Type B pancreatic cell (in vitro differentiated cells): Measurements from ENCODE around the gene ARVCF. TPM values are rescaled to one million over a fixed set of nuclear protein-coding genes. Genes with fewer than 3 reads are reported as not detected.

Source experiments
- DNase-seq: peaks from one replicate; pipeline ENCODE4 v3.0.0; 2021; ENCODE audit warnings: mixed read lengths; ENCODE audit not compliant: unreplicated experiment; ENCODE audit errors: extremely low spot score
- H3K27ac Mint-ChIP-seq: 2 replicates; pipeline ENCODE4 v1.8.0; 2021; ENCODE audit warnings: mild to moderate bottlenecking, mixed read lengths
- H3K27me3 Mint-ChIP-seq: 2 replicates; pipeline ENCODE4 v1.8.0; 2021; ENCODE audit warnings: mixed read lengths
- H3K36me3 Mint-ChIP-seq: 2 replicates; pipeline ENCODE4 v1.8.0; 2021; ENCODE audit warnings: mixed read lengths
- H3K4me1 Mint-ChIP-seq: one replicate; pipeline ENCODE4 v1.8.0; 2021; ENCODE audit warnings: mixed read lengths; ENCODE audit not compliant: unreplicated experiment
- H3K4me3 Mint-ChIP-seq: 2 replicates; pipeline ENCODE4 v1.8.0; 2021; ENCODE audit warnings: mild to moderate bottlenecking, mixed read lengths
- H3K9me3 Mint-ChIP-seq: 2 replicates; pipeline ENCODE4 v1.8.0; 2021; ENCODE audit warnings: mixed read lengths
- total RNA-seq: library from RNA; stranded (reverse); gene quantifications from 2 replicates; pipeline ENCODE4 v1.2.1, GENCODE V29; 2021; ENCODE audit warnings: low replicate concordance
- TF ChIP-seq, protein P1 (sequence below): fragments of 200-600 bp; sonication (generic); conservative IDR thresholded peaks from 2 replicates; pipeline ENCODE4 v1.5.0; 2021; ENCODE audit warnings: antibody characterized with exemption, mild to moderate bottlenecking

ARVCF gene
- total RNA-seq, 1 donor from 2014 or later, result 55.3 TPM

GRCh38 chr22:20031732-20032406, 15.2 kb upstream of the ARVCF start:
- H3K27ac Mint-ChIP-seq, result no peak overlapping the region
- no peaks in the 10 kb centered on the region for H3K9me3 Mint-ChIP-seq
- H3K36me3 Mint-ChIP-seq, result peaks cover 3% of the 10 kb centered on the region
- peaks cover 11% of the 10 kb centered on the region for H3K4me1 Mint-ChIP-seq
- H3K27me3 Mint-ChIP-seq, result no peaks in the 10 kb centered on the region
- TF ChIP-seq, protein P1, sequence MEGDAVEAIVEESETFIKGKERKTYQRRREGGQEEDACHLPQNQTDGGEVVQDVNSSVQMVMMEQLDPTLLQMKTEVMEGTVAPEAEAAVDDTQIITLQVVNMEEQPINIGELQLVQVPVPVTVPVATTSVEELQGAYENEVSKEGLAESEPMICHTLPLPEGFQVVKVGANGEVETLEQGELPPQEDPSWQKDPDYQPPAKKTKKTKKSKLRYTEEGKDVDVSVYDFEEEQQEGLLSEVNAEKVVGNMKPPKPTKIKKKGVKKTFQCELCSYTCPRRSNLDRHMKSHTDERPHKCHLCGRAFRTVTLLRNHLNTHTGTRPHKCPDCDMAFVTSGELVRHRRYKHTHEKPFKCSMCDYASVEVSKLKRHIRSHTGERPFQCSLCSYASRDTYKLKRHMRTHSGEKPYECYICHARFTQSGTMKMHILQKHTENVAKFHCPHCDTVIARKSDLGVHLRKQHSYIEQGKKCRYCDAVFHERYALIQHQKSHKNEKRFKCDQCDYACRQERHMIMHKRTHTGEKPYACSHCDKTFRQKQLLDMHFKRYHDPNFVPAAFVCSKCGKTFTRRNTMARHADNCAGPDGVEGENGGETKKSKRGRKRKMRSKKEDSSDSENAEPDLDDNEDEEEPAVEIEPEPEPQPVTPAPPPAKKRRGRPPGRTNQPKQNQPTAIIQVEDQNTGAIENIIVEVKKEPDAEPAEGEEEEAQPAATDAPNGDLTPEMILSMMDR, result no peak
- H3K4me3 Mint-ChIP-seq, result no peak overlapping the region
- DNase-seq, result no peak

- H3K27ac Mint-ChIP-seq, result no peak overlapping the region
These were observed 13.1 kb upstream of the ARVCF start for GRCh38 chr22:20029550-20030225.

DNA sequence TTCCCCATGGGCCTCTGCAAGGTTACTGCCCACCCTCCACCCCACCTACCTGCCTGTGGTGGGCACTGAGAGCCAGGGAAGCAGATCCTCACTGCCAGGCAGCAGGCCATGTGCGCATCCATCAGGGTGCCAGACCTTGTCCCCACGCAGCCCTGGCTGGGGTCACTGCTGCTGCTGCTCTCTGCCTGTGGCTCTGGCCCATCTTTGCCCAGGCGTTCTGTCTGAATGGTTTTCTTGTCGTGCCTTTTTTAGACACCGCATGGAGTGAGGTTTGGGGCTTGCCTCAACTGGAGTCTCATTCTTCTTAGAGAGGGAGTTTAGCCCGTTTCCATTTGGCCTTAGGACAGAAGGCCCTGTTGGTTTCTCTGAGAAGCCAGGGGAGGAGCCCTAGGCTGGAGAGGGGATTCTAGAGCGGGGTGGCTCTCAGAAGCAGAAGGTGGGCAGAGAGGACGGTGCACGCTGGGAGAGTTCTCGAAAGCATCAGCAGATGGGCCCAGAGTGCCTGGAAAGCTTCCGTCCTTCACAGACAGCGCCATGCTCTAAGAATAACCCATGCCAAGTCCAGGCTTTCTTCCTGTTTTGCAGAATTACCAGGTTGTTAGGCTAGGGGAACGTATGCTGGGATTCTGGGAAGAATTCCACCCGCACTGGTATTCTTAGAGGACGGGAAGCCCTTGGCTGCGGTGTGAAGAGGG, 12.4 kb upstream of the ARVCF start:
- DNase-seq, result no peak
- H3K27ac Mint-ChIP-seq, result no peak overlapping the region

More at GRCh38 chr22:20029550-20030225, 13.1 kb upstream of the ARVCF start:
- TF ChIP-seq, protein P1, result no peak
- Mint-ChIP-seq H3K36me3 (peaks cover 3% of the 10 kb centered on the region), H3K27me3 (no peaks in the 10 kb centered on the region), H3K9me3 (no peaks in the 10 kb centered on the region), H3K4me1 (no peaks in the 10 kb centered on the region), H3K4me3 (no peak overlapping the region)
- no peak for DNase-seq

DNA sequence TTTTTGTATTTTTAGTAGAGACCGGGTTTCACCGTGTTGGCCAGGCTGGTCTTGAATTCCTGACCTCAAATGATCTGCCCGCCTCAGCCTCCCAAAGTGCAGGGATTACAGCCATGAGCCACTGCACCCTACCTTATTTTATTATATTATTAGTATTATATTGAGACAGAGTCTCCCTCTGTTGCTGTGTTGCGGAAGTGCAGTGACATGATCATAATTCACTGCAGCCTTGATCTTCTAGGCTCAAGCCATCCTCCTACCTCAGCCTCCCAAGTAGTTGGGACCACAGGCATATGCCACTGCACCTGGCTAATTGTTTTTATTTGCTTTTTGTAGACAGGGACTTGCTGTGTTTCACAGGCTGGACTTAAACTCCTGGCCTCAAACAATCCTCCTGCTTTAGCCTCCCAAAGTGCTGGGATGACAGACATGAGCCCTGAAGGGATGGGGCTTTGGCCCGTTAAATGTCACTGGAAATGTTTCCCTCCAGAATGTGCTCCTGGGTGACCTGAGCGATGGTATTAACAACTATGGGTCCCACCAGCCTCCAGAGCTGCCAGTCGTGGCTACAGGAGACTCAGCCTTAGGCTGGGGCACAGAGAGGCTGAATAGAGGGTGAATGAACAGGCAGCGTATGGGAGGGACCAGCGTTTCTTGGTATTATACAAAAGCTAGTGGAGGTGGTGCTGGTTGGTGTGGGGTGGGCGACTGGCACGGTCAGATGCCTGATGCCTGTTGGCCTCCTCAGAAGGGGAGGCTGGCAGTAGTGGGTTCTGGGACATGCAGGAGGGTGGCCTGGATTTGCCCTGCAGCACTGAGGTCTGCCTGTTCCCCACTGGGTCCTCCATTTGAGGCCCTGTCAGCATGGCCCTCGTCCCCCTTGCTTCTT, 11.6 kb upstream of the ARVCF start:
- no peak for DNase-seq
- H3K4me3 Mint-ChIP-seq, result no peak overlapping the region
- TF ChIP-seq, protein P1, result peak; percentile 53

More for the DNA sequence above, 12.4 kb upstream of the ARVCF start:
- Mint-ChIP-seq H3K36me3 (no peaks in the 10 kb centered on the region), H3K4me1 (no peaks in the 10 kb centered on the region), H3K4me3 (no peak overlapping the region), H3K27me3 (no peaks in the 10 kb centered on the region), H3K9me3 (no peaks in the 10 kb centered on the region)
- TF ChIP-seq, protein P1, result no peak

GRCh38 chr22:20026996-20027601, 10.5 kb upstream of the ARVCF start:
- no peak for DNase-seq
- Mint-ChIP-seq H3K9me3 (no peaks in the 10 kb centered on the region), H3K27ac (no peak overlapping the region), H3K27me3 (no peaks in the 10 kb centered on the region), H3K4me1 (no peaks in the 10 kb centered on the region), H3K4me3 (no peak overlapping the region), H3K36me3 (no peaks in the 10 kb centered on the region)
- TF ChIP-seq, protein P1, result no peak

More for the DNA sequence above, 11.6 kb upstream of the ARVCF start:
- no peaks in the 10 kb centered on the region for H3K27me3 Mint-ChIP-seq
- H3K9me3 Mint-ChIP-seq, result no peaks in the 10 kb centered on the region
- H3K36me3 Mint-ChIP-seq, result no peaks in the 10 kb centered on the region
- H3K27ac Mint-ChIP-seq, result no peak overlapping the region
- H3K4me1 Mint-ChIP-seq, result no peaks in the 10 kb centered on the region
